Endothelial cell (in vitro differentiated cells): Measurements from ENCODE around the gene PRSS53. TPM values are rescaled to one million over a fixed set of nuclear protein-coding genes. Genes with fewer than 3 reads are reported as not detected.

Experiments
- DNase-seq: peaks from one replicate; pipeline ENCODE4 v3.0.0; 2021; ENCODE audit warnings: low spot score
- H3K27ac Mint-ChIP-seq: one replicate; pipeline ENCODE4 v1.8.0; 2021; ENCODE audit warnings: mixed read lengths, inconsistent platforms; ENCODE audit not compliant: unreplicated experiment
- H3K27me3 Mint-ChIP-seq: one replicate; pipeline ENCODE4 v1.8.0; 2021; ENCODE audit warnings: mild to moderate bottlenecking, moderate library complexity, mixed read lengths, inconsistent platforms; ENCODE audit not compliant: unreplicated experiment
- H3K36me3 Mint-ChIP-seq: one replicate; pipeline ENCODE4 v1.8.0; 2021; ENCODE audit warnings: mild to moderate bottlenecking, low read depth, mixed read lengths, inconsistent platforms; ENCODE audit not compliant: unreplicated experiment
- H3K4me1 Mint-ChIP-seq: one replicate; pipeline ENCODE4 v1.8.0; 2021; ENCODE audit warnings: mild to moderate bottlenecking, mixed read lengths, inconsistent platforms; ENCODE audit not compliant: unreplicated experiment
- H3K4me3 Mint-ChIP-seq: one replicate; pipeline ENCODE4 v1.8.0; 2021; ENCODE audit warnings: mild to moderate bottlenecking, mixed read lengths, inconsistent platforms; ENCODE audit not compliant: unreplicated experiment
- H3K9me3 Mint-ChIP-seq: one replicate; pipeline ENCODE4 v1.8.0; 2021; ENCODE audit warnings: mixed read lengths, inconsistent platforms; ENCODE audit not compliant: unreplicated experiment
- total RNA-seq: library from RNA; stranded (reverse); fragmentation: NEBNext Ultra II Directional; extraction: Animal tissue kit (Norgen Biotek cat#: 25700); gene quantifications from one replicate; pipeline ENCODE4 v1.2.1, GENCODE V29; 2021; ENCODE audit not compliant: unreplicated experiment
- TF ChIP-seq, protein P1 (sequence below): fragments of 200-600 bp; sonication (generic); IDR thresholded peaks from one replicate; pipeline ENCODE4 v1.5.0; 2021; ENCODE audit warnings: antibody characterized with exemption; ENCODE audit not compliant: unreplicated experiment

PRSS53 gene
- total RNA-seq, 1 donor from 2014 or later: 1.8 TPM

DNA sequence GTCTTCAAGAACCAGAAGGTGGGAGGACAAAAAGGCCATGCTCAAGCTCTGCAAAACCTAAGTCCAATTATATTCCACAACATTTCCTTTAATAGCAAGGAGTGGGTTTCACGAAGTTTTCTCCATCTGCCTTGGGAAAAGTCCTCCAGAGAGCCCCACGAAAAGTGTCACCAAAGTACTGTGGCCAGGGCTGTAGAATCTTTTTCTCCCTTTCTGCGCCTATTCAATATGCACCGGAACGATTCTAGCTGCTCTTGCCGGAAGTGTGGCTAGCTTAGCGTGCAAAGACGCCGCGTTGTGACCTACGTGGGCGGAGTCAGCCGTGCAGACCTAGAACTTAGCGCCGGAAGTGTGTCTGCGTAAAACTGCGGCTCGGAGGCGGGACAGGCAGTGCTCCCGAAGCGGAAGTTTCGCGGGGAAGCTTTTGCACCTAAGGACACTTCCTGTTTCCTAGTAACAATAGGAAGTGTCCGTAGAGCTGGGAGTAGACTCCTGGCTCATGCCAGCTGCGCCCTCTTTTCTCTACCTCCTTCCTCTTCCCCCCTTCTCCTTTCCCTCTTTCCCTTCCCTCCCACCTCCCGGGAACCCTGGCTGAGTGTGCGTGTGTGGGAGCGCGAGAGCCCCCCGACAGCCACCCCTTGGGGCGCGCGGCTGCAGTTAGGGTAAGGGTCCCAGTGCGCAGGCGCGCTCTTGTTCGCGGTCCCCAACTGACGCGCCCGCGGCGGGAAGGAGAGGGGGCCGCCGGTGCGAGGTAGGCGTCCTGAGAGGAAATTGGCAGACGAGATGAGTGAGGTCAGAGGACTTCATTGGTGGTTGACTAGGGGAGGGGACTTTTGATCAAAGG lies 14.6 kb downstream of the PRSS53 start, which contains the start of the genes ZNF646 and ZNF668:
TSS of gene ZNF646 (plus strand) at position 453 of the 844 bp plus-strand sequence. CDS start 1,903 bp downstream, outside the sequence.
TSS of gene ZNF668 (minus strand) at position 271 of the 844 bp plus-strand sequence. CDS start 9,781 bp downstream, outside the sequence.
- H3K27ac Mint-ChIP-seq: peak within 1 kb of the TSS; percentile 99
- peak within 1 kb of the TSS; percentile 99 for H3K4me3 Mint-ChIP-seq

DNA sequence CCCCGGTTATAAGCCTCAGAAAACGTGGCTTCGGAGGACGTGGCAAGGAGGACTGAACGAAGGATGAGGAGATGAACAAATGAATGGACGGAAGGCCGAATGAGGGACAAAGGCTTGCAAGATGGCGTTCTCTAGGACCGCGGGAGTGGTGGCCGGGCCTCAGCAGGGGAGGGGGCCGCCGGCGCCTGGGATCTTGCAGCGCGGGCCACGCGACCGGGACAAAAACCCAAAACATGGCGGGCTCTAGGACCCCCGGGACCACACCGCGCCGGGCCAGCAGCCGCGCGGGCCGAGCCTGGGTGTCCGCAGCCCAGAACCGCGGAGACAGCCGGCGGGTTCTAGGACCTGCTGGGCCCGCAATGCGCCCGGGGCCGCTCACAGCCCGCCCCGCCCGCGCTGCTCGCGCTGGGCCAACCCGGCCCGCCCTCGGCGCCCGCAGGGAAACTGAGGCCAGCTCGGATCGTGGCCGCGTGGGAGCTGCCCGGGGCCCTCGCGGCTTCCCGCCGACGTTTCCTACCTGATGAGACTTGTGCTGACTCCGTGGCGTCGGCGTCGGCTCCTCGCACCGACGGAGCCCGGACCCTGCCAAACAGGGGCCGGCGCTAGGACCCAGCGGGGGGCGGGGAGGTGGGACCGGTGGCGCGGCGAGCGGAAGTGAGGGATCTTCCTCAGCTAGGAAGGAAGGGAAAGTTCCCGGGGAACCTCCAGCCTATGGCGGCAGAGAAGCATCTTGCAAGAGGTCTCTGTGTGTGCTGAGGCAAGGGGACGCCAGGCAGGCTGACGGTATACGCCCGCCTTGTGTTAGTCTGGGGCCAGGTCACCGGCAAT lies 15.4 kb downstream of the PRSS53 start:
- H3K36me3 Mint-ChIP-seq: peaks cover 18% of the 10 kb centered on the region
- peak overlapping the region; percentile 99 for H3K27ac Mint-ChIP-seq
- TF ChIP-seq, protein P1, sequence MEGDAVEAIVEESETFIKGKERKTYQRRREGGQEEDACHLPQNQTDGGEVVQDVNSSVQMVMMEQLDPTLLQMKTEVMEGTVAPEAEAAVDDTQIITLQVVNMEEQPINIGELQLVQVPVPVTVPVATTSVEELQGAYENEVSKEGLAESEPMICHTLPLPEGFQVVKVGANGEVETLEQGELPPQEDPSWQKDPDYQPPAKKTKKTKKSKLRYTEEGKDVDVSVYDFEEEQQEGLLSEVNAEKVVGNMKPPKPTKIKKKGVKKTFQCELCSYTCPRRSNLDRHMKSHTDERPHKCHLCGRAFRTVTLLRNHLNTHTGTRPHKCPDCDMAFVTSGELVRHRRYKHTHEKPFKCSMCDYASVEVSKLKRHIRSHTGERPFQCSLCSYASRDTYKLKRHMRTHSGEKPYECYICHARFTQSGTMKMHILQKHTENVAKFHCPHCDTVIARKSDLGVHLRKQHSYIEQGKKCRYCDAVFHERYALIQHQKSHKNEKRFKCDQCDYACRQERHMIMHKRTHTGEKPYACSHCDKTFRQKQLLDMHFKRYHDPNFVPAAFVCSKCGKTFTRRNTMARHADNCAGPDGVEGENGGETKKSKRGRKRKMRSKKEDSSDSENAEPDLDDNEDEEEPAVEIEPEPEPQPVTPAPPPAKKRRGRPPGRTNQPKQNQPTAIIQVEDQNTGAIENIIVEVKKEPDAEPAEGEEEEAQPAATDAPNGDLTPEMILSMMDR: no peak
- H3K4me1 Mint-ChIP-seq: peaks cover 25% of the 10 kb centered on the region
- no peaks in the 10 kb centered on the region for H3K9me3 Mint-ChIP-seq
- peak overlapping the region; percentile 99 for H3K4me3 Mint-ChIP-seq
- peaks cover 25% of the 10 kb centered on the region for H3K27me3 Mint-ChIP-seq
- peak; percentile 94 for DNase-seq

More for the DNA sequence above, 14.6 kb downstream of the PRSS53 start, which contains the start of the genes ZNF646 and ZNF668:
- H3K36me3 Mint-ChIP-seq: peaks cover 23% of the 10 kb centered on the region
- H3K9me3 Mint-ChIP-seq: no peaks in the 10 kb centered on the region
- peak; percentile 91 for DNase-seq
- TF ChIP-seq, protein P1: no peak
- peaks cover 25% of the 10 kb centered on the region for H3K4me1 Mint-ChIP-seq
- H3K27me3 Mint-ChIP-seq: peaks cover 25% of the 10 kb centered on the region

DNA sequence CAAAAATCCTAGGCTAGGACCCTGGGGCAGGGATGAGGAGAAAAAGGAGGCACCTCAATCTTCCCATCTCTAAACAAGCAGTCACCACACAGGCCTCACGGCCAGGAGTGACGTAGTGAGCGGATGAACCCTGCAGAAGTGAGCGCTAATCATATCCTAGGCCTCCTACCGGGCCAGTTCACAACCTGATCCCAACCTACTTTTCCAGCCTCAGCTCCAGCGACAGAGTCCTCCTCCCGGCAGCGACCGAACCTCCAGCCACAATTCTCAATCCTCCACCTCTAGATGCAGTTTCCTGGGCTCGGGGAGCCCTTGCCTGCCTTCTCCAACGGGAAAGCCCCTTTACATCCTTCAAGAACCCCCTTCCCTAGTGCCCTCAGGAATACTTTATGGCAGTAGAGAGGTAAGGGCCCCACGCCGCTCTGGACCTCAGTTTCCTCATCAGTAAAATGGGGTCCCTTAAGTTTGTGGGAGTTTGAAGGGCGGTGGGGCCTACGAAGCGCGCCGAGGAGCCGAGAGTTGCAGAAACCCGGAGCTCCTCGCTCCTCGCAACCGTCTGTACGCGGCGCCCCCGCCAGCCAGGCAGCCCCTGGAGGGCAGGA lies 16.1 kb downstream of the PRSS53 start:
- TF ChIP-seq, protein P1: no peak
- Mint-ChIP-seq H3K9me3 (no peaks in the 10 kb centered on the region), H3K4me3 (peak overlapping the region; percentile 98), H3K27me3 (peaks cover 18% of the 10 kb centered on the region), H3K27ac (peak overlapping the region; percentile 98), H3K4me1 (peaks cover 25% of the 10 kb centered on the region), H3K36me3 (peaks cover 11% of the 10 kb centered on the region)
- peak; percentile 18 for DNase-seq

DNA sequence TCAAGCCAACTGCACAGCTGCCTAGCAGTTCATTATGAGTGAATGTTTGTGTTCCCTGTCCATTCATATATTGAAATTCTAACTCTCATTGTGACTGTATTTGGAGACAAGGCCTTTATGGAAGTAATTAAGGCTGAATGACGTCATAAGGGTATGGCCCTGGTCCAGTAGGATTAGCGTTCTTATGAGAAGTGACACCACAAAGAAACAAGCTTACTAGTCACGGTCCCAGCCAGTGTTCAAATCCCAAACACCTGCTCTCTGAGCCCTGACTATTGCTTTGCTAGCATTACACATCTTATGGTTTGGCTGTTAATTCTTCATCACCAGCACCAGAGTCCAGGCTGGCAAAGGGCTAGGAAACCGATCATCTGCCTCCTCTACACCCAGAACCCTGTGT lies 16.9 kb downstream of the PRSS53 start:
- TF ChIP-seq, protein P1: no peak
- DNase-seq: no peak
- peak overlapping the region; percentile 98 for H3K27ac Mint-ChIP-seq

More for the DNA sequence above, 16.9 kb downstream of the PRSS53 start:
- Mint-ChIP-seq H3K36me3 (peaks cover 11% of the 10 kb centered on the region), H3K9me3 (no peaks in the 10 kb centered on the region), H3K4me3 (peak overlapping the region; percentile 98), H3K4me1 (peaks cover 25% of the 10 kb centered on the region), H3K27me3 (peaks cover 18% of the 10 kb centered on the region)
